AG09319 (cell line): ENCODE measurements around the gene SORCS3.

Experiments used
- DNase-seq: peaks from one replicate; pipeline ENCODE4 v3.0.0-alpha.2; 2010; ENCODE audit warnings: low read depth; ENCODE audit errors: extremely low read depth
- CTCF ChIP-seq: IDR thresholded peaks from 2 replicates; pipeline ENCODE4 v1.5.1; 2011; ENCODE audit warnings: low read depth, mild to moderate bottlenecking, inconsistent platforms, low read length, moderate library complexity

SORCS3 gene

DNA sequence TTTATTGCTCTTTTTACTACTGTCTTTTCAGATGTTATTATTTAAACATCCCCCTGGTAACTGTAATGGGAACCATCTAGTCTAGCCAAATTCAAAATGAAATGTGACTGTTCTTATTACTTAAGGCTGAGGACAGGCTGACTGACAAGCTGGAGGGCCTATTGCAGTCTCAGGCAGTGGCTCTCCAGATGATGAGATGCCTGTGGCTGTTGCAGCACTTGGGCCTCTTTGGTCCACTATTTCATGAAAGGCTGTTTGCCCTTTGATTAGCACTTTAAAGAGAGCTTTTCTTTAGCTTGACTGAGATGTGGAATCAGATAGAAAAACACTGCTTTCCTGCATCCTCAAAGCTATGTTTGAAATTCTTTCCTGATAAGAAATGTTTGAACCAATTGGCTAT is 540.5 kb downstream of the SORCS3 start:
- no peak for TF ChIP-seq CTCF
- no peak for DNase-seq

DNA sequence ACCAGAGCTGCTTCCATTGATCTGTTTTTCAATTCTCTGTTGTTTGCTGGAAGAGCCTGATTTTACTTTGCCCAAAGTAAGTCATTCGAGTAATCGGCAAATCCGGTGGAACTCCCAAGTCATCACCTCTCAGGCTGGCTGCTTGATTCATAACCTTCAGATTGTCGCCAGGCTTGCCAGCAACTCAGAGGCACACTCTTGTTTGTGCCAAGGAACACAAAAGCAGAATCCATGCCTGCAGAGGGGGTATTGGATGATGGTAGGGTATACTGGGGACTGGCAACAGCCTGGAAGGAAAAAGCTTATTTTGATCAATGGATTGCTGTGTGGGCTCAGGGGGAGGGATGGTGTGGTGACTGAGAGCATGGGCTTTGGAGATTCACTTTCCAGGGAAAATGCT is 542.4 kb downstream of the SORCS3 start:
- no peak for DNase-seq
- no peak for TF ChIP-seq CTCF

GRCh38 chr10:105185161-105185560 is 544.1 kb downstream of the SORCS3 start:
- no peak for DNase-seq
- TF ChIP-seq CTCF: no peak

- no peak for DNase-seq
- no peak for TF ChIP-seq CTCF
Measured at GRCh38 chr10:105187243-105187642, 546.2 kb downstream of the SORCS3 start.

DNA sequence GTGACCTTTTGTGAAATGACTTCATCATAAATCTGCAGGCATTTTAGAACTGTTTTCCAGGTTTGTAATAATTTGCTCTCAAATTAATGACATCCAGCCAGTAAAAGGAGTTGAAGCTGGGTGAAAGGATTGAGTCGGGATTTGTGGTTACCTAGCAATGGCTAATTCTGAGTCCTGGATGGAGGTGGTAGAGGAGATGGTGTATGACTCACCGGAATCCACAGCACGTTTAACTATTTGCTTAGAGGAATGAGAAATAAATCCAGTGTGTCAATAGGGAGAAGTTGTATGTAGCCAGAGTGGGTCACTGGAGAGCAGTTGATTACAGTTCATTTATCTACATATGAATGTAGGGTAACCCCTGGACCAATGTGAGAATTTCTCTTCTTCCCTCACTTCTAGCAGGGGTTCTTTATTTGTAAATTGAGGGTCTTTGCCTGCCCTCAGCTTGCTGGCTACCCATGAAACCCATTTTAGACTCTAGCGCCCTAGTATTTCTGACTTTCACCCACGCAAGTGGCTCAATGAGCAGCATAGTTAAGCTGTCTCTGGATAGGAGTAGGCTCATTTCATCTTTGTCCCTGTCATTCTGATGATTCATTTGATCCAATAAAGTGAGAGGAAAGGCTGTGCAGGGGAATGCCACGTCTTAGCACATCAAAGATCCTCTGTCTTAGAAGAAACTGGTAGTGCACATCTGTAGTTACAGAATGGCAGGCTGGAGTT is 547.8 kb downstream of the SORCS3 start:
- no peak for DNase-seq
- TF ChIP-seq CTCF: no peak

DNA sequence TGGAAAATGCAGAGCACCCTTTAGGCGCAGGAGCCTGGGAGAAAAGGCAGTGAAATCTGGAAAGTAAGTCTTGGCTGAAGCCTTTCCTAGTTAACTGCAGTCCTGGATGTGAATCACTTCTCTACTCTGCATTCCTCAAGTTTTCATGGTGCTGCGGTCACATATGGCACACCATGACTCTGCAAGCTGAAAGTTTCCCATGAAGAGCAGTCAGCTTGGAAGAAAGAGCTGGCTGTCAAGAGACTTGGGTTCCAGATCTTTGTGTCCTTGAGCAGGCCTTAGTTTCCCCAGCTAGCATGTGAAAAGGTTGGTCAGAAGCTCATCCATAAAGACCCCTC is 548.3 kb downstream of the SORCS3 start:
- no peak for DNase-seq
- no peak for TF ChIP-seq CTCF

DNA sequence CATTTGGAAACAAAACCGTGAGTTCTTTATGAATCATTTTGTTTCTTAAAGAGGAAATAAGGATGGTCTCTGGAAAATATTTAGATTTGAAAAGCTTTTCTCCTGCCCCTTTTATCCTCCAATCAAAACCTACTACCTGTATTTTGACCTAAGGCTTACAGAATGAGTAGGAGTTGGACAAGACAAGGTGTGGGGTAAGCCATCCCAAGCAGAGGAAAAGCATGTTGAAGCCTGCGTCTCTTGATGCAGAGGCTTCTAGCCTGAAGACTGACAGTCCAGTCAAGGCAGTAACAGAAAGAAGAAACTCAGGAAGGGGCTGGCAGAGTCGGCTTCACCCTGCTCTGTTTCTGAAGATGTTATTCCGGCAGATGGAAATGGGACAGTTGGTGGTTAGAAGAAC is 551.1 kb downstream of the SORCS3 start:
- no peak for TF ChIP-seq CTCF
- DNase-seq: no peak
